Measurements from ENCODE around the gene SLC10A7.

- TF ChIP-seq CTCF (IDR thresholded peaks at IDR 0.05) (no peak), POLR2A (IDR thresholded peaks at IDR 0.05) (no peak)
Measured at GRCh38 chr4:146465628-146466027, 56.1 kb downstream of the SLC10A7 start.

All from uterus (tissue), 2 donors.